IPS-15b (cell line): Measurements from ENCODE around the gene ADSS1.

Source experiments
- H3K27me3 ChIP-seq: one replicate; pipeline ENCODE4 v1.6.1; 2013; ENCODE audit warnings: low read length; ENCODE audit not compliant: control insufficient read depth, insufficient read depth
- H3K36me3 ChIP-seq: one replicate; pipeline ENCODE4 v1.6.1; 2013; ENCODE audit warnings: low read length; ENCODE audit not compliant: control insufficient read depth, insufficient read depth
- H3K4me1 ChIP-seq: one replicate; pipeline ENCODE4 v1.6.1; 2013; ENCODE audit warnings: mild to moderate bottlenecking, low read length; ENCODE audit not compliant: control insufficient read depth, insufficient read depth
- H3K4me3 ChIP-seq: one replicate; pipeline ENCODE4 v1.5.1; 2013; ENCODE audit warnings: low read depth, low read length
- H3K9ac ChIP-seq: one replicate; pipeline ENCODE4 v1.6.1; 2013; ENCODE audit warnings: low read depth, mild to moderate bottlenecking, low read length
- H3K9me3 ChIP-seq: one replicate; pipeline ENCODE4 v1.6.1; 2013; ENCODE audit warnings: mild to moderate bottlenecking, low read length; ENCODE audit not compliant: control insufficient read depth, insufficient read depth

ADSS1 gene

GRCh38 chr14:104753528-104754212, 29.6 kb downstream of the ADSS1 start:
- no peaks in the 10 kb centered on the region for H3K9me3 ChIP-seq
- peak overlapping the region; percentile 88 for H3K4me3 ChIP-seq
- peaks cover 33% of the 10 kb centered on the region for H3K36me3 ChIP-seq
- H3K4me1 ChIP-seq: no peaks in the 10 kb centered on the region
- no peaks in the 10 kb centered on the region for H3K27me3 ChIP-seq
- peak overlapping the region; percentile 90 for H3K9ac ChIP-seq

- Histone ChIP-seq H3K9ac (peak overlapping the region; percentile 90), H3K36me3 (peaks cover 39% of the 10 kb centered on the region), H3K27me3 (no peaks in the 10 kb centered on the region), H3K4me1 (no peaks in the 10 kb centered on the region), H3K9me3 (no peaks in the 10 kb centered on the region), H3K4me3 (peak overlapping the region; percentile 88)
Observed at GRCh38 chr14:104754213-104754851, 30.3 kb downstream of the ADSS1 start.

- Histone ChIP-seq H3K4me3 (no peak overlapping the region), H3K9me3 (no peaks in the 10 kb centered on the region), H3K9ac (no peak overlapping the region), H3K4me1 (no peaks in the 10 kb centered on the region), H3K27me3 (no peaks in the 10 kb centered on the region), H3K36me3 (peaks cover 46% of the 10 kb centered on the region)
Observed at GRCh38 chr14:104755621-104756020, 31.6 kb downstream of the ADSS1 start.

GRCh38 chr14:104756477-104757237, 32.6 kb downstream of the ADSS1 start:
- Histone ChIP-seq H3K4me3 (no peak overlapping the region), H3K36me3 (peaks cover 50% of the 10 kb centered on the region), H3K9ac (no peak overlapping the region), H3K27me3 (no peaks in the 10 kb centered on the region), H3K9me3 (no peaks in the 10 kb centered on the region), H3K4me1 (peaks cover 3% of the 10 kb centered on the region)

- no peaks in the 10 kb centered on the region for H3K9me3 ChIP-seq
- no peak overlapping the region for H3K9ac ChIP-seq
- peaks cover 3% of the 10 kb centered on the region for H3K4me1 ChIP-seq
- H3K4me3 ChIP-seq: no peak overlapping the region
- peaks cover 50% of the 10 kb centered on the region for H3K36me3 ChIP-seq
- no peaks in the 10 kb centered on the region for H3K27me3 ChIP-seq
Observed at GRCh38 chr14:104757238-104757585, 33.2 kb downstream of the ADSS1 start.

- no peak overlapping the region for H3K9ac ChIP-seq
- H3K4me3 ChIP-seq: no peak overlapping the region
- no peaks in the 10 kb centered on the region for H3K9me3 ChIP-seq
- peaks cover 3% of the 10 kb centered on the region for H3K4me1 ChIP-seq
- H3K36me3 ChIP-seq: peaks cover 50% of the 10 kb centered on the region
- H3K27me3 ChIP-seq: no peaks in the 10 kb centered on the region
Observed at GRCh38 chr14:104757681-104758392, 33.8 kb downstream of the ADSS1 start.

GRCh38 chr14:104758981-104759969, 35.2 kb downstream of the ADSS1 start:
- no peaks in the 10 kb centered on the region for H3K27me3 ChIP-seq
- H3K4me1 ChIP-seq: peaks cover 3% of the 10 kb centered on the region
- no peak overlapping the region for H3K4me3 ChIP-seq
- H3K9ac ChIP-seq: no peak overlapping the region
- H3K9me3 ChIP-seq: no peaks in the 10 kb centered on the region
- H3K36me3 ChIP-seq: peaks cover 50% of the 10 kb centered on the region

- peaks cover 3% of the 10 kb centered on the region for H3K4me1 ChIP-seq
- peaks cover 7% of the 10 kb centered on the region for H3K36me3 ChIP-seq
- H3K4me3 ChIP-seq: no peak overlapping the region
- H3K9ac ChIP-seq: no peak overlapping the region
- no peaks in the 10 kb centered on the region for H3K9me3 ChIP-seq
- no peaks in the 10 kb centered on the region for H3K27me3 ChIP-seq
Observed at GRCh38 chr14:104765517-104765916, 41.5 kb downstream of the ADSS1 start.

- no peaks in the 10 kb centered on the region for H3K4me1 ChIP-seq
- no peak overlapping the region for H3K4me3 ChIP-seq
- no peak overlapping the region for H3K9ac ChIP-seq
- peaks cover 10% of the 10 kb centered on the region for H3K36me3 ChIP-seq
- no peaks in the 10 kb centered on the region for H3K27me3 ChIP-seq
- H3K9me3 ChIP-seq: no peaks in the 10 kb centered on the region
Observed at GRCh38 chr14:104766256-104766862, 42.3 kb downstream of the ADSS1 start.

- Histone ChIP-seq H3K4me3 (no peak overlapping the region), H3K36me3 (peaks cover 17% of the 10 kb centered on the region), H3K9ac (no peak overlapping the region)
Observed at GRCh38 chr14:104766863-104767633, 43.0 kb downstream of the ADSS1 start.

More at GRCh38 chr14:104766863-104767633, 43.0 kb downstream of the ADSS1 start:
- no peaks in the 10 kb centered on the region for H3K4me1 ChIP-seq
- H3K27me3 ChIP-seq: no peaks in the 10 kb centered on the region
- no peaks in the 10 kb centered on the region for H3K9me3 ChIP-seq
